Ascending aorta (tissue), 2 donors: ENCODE results near the gene VPS25. TPM values are rescaled to one million over a fixed set of nuclear protein-coding genes. Genes with fewer than 3 reads are reported as not detected.

Experiments
- DNase-seq, 2 donors: peaks; one replicate each; pipeline ENCODE4 v3.0.0-alpha.2; 2019; ENCODE audit warnings: low spot score in 2 of 2
- H3K27ac ChIP-seq, 2 donors: fragments of 200-600 bp; sonication (generic); one replicate each; pipeline ENCODE4 v1.5.1; 2016 to 2017; ENCODE audit warnings: mild to moderate bottlenecking in 1 of 2
- H3K27me3 ChIP-seq: fragments of 200-600 bp; sonication (generic); one replicate; pipeline ENCODE4 v1.5.1; 2017
- H3K36me3 ChIP-seq, 2 donors: fragments of 200-600 bp; sonication (generic); one replicate each; pipeline ENCODE4 v1.5.1; 2016
- H3K4me1 ChIP-seq, 2 donors: fragments of 200-600 bp; sonication (generic); one replicate each; pipeline ENCODE4 v1.5.1; 2016 to 2017; ENCODE audit warnings: mild to moderate bottlenecking in 1 of 2
- H3K4me3 ChIP-seq, 2 donors: fragments of 200-600 bp; sonication (generic); one replicate each; pipeline ENCODE4 v1.5.1; 2016 to 2017; ENCODE audit warnings: mild to moderate bottlenecking in 1 of 2
- H3K9me3 ChIP-seq, 2 donors: fragments of 200-600 bp; sonication (generic); one replicate each; pipeline ENCODE4 v1.5.1; 2016
- CTCF ChIP-seq, 3 experiments: fragments of 200-600 bp in 2 of 3; fragments of 450-650 bp in 1 of 3; sonication (generic) in 2 of 3; IDR thresholded peaks; one replicate each; pipeline ENCODE4 v1.5.1; 2016 to 2019; ENCODE audit warnings: antibody characterized with exemption in 3 of 3, mild to moderate bottlenecking in 1 of 3, moderate library complexity in 1 of 3
- intact Hi-C: fragments of 100-400 bp; cut with DNase I; formaldehyde crosslinking; loops from one replicate; pipeline ENCODE4 v1.15.1; 2023
- total RNA-seq: library from RNA; depleted of rRNA; stranded (reverse); fragments of >200 nt; gene quantifications from one replicate; pipeline ENCODE4 v1.1.0, GENCODE V29; 2016

VPS25 gene
- total RNA-seq, 1 donor from 2014 or later, result 40.9 TPM

GRCh38 chr17:42809250-42809649 lies 36.0 kb downstream of the VPS25 start:
- Histone ChIP-seq H3K4me1 (no peaks in the 10 kb centered on the region), H3K36me3 (peaks cover 25 to 37% of the 10 kb centered on the region in 2 donors), H3K27me3 (no peaks in the 10 kb centered on the region), H3K9me3 (no peaks in the 10 kb centered on the region), H3K27ac (no peak overlapping the region), H3K4me3 (no peak overlapping the region)
- intact Hi-C loops, result no loop called here
- DNase-seq, result no peak
- no peak for TF ChIP-seq CTCF (IDR thresholded peaks at IDR 0.05)

- H3K36me3 ChIP-seq, result peaks cover 78 to 93% of the 10 kb centered on the region in 2 donors
- DNase-seq, result no peak
- no peak for TF ChIP-seq CTCF (IDR thresholded peaks at IDR 0.05)
- no peaks in the 10 kb centered on the region for H3K27me3 ChIP-seq
- no peak overlapping the region for H3K27ac ChIP-seq
- H3K4me3 ChIP-seq, result no peak overlapping the region
- H3K9me3 ChIP-seq, result no peaks in the 10 kb centered on the region
- intact Hi-C loops, result no loop called here
- no peaks in the 10 kb centered on the region for H3K4me1 ChIP-seq
Observed at GRCh38 chr17:42814633-42815399, 41.6 kb downstream of the VPS25 start.

- Histone ChIP-seq H3K27me3 (no peaks in the 10 kb centered on the region), H3K4me3 (no peak overlapping the region), H3K36me3 (peaks cover 70 to 84% of the 10 kb centered on the region in 2 donors), H3K27ac (no peak overlapping the region), H3K9me3 (no peaks in the 10 kb centered on the region), H3K4me1 (peaks cover 0 to 5% of the 10 kb centered on the region in 2 donors)
- TF ChIP-seq CTCF (IDR thresholded peaks at IDR 0.05), result no peak
- intact Hi-C loops, result no loop called here
- DNase-seq, result no peak
Observed at GRCh38 chr17:42817866-42818265, 44.6 kb downstream of the VPS25 start.

GRCh38 chr17:42818379-42818778 lies 45.1 kb downstream of the VPS25 start:
- no peak for DNase-seq
- Histone ChIP-seq H3K9me3 (no peaks in the 10 kb centered on the region), H3K4me1 (peaks cover 4 to 10% of the 10 kb centered on the region in 2 donors), H3K27me3 (no peaks in the 10 kb centered on the region), H3K27ac (no peak overlapping the region), H3K36me3 (peaks cover 68 to 80% of the 10 kb centered on the region in 2 donors), H3K4me3 (no peak overlapping the region)
- no peak for TF ChIP-seq CTCF (IDR thresholded peaks at IDR 0.05)
- intact Hi-C loops, result no loop called here

GRCh38 chr17:42819939-42820535 lies 46.8 kb downstream of the VPS25 start:
- TF ChIP-seq CTCF (IDR thresholded peaks at IDR 0.05), result peak in 2 of 3 experiments; percentile 49 to 58
- Histone ChIP-seq H3K9me3 (no peaks in the 10 kb centered on the region), H3K27ac (no peak overlapping the region), H3K36me3 (peaks cover 54 to 64% of the 10 kb centered on the region in 2 donors), H3K27me3 (no peaks in the 10 kb centered on the region), H3K4me1 (peaks cover 6 to 12% of the 10 kb centered on the region in 2 donors), H3K4me3 (no peak overlapping the region)
- intact Hi-C loops, result loop anchor here (5.0 to 10.0 kb wide), 4 partner anchors 48 to 245 kb away; partner anchors contain the start of genes PLEKHH3, PSMC3IP and VPS25
- no peak for DNase-seq
